GM18873 (cell line): ENCODE measurements around the gene ARHGEF37.

ENCODE experiments used
- ATAC-seq: cut with Tn5 transposase; IDR thresholded peaks from one replicate; pipeline ENCODE4 v1.9.1; 2021; ENCODE audit warnings: mild to moderate bottlenecking, moderate library complexity, moderate number of reproducible peaks; ENCODE audit not compliant: unreplicated experiment, low FRiP score

The ARHGEF37 gene

GRCh38 chr5:149598966-149599365 lies 17.7 kb downstream of the ARHGEF37 start:
- no peak for ATAC-seq

GRCh38 chr5:149599375-149599774 lies 18.1 kb downstream of the ARHGEF37 start:
- ATAC-seq = no peak

- ATAC-seq = no peak
These were observed 19.6 kb downstream of the ARHGEF37 start for GRCh38 chr5:149600932-149601331.

- no peak for ATAC-seq
These were observed 21.9 kb downstream of the ARHGEF37 start for GRCh38 chr5:149603210-149603609.

GRCh38 chr5:149603920-149604319 lies 22.6 kb downstream of the ARHGEF37 start:
- no peak for ATAC-seq

- ATAC-seq = no peak
These were observed 23.0 kb downstream of the ARHGEF37 start for GRCh38 chr5:149604321-149604720.

- ATAC-seq = no peak
These were observed 24.2 kb downstream of the ARHGEF37 start for GRCh38 chr5:149605354-149605997.

- ATAC-seq = peak; percentile 84
These were observed 24.9 kb downstream of the ARHGEF37 start for GRCh38 chr5:149605998-149606724.

- no peak for ATAC-seq
These were observed 27.7 kb downstream of the ARHGEF37 start for GRCh38 chr5:149608936-149609545.

- no peak for ATAC-seq
These were observed 28.4 kb downstream of the ARHGEF37 start for GRCh38 chr5:149609640-149610219.

- no peak for ATAC-seq
These were observed 29.4 kb downstream of the ARHGEF37 start for GRCh38 chr5:149610589-149611255.

GRCh38 chr5:149611326-149611725 lies 30.0 kb downstream of the ARHGEF37 start:
- no peak for ATAC-seq

GRCh38 chr5:149614034-149614907 lies 33.0 kb downstream of the ARHGEF37 start:
- no peak for ATAC-seq

GRCh38 chr5:149615976-149616375 lies 34.7 kb downstream of the ARHGEF37 start:
- no peak for ATAC-seq

GRCh38 chr5:149616727-149617285 lies 35.5 kb downstream of the ARHGEF37 start:
- peak; percentile 81 for ATAC-seq

- ATAC-seq = peak; percentile 47
These were observed 36.5 kb downstream of the ARHGEF37 start for GRCh38 chr5:149617760-149618306.

GRCh38 chr5:149618581-149619248 lies 37.4 kb downstream of the ARHGEF37 start:
- ATAC-seq = peak; percentile 31

- no peak for ATAC-seq
These were observed 40.3 kb downstream of the ARHGEF37 start for GRCh38 chr5:149621415-149622098.
